Thyroid gland (tissue), 4 donors: Measurements from ENCODE around the gene MAPK1.

Experiments used
- POLR2A ChIP-seq, 2 donors: fragments of 450-650 bp; IDR thresholded peaks; one replicate each; pipeline ENCODE4 v1.6.1; 2017; ENCODE audit warnings: antibody characterized with exemption in 2 of 2, mild to moderate bottlenecking in 2 of 2, moderate library complexity in 1 of 2
- TF ChIP-seq, protein P1 (sequence below), 6 experiments: fragments of 200-600 bp in 3 of 6; fragments of 450-650 bp in 3 of 6; sonication (generic) in 3 of 6; IDR thresholded peaks; one replicate each; pipeline ENCODE4 v1.5.1; 2016 to 2019; ENCODE audit warnings: antibody characterized with exemption in 6 of 6, mild to moderate bottlenecking in 2 of 6, inconsistent platforms in 1 of 6, moderate library complexity in 1 of 6

GRCh38 chr22:21824445-21824912 lies 43.0 kb downstream of the MAPK1 start:
- TF ChIP-seq, protein P1, sequence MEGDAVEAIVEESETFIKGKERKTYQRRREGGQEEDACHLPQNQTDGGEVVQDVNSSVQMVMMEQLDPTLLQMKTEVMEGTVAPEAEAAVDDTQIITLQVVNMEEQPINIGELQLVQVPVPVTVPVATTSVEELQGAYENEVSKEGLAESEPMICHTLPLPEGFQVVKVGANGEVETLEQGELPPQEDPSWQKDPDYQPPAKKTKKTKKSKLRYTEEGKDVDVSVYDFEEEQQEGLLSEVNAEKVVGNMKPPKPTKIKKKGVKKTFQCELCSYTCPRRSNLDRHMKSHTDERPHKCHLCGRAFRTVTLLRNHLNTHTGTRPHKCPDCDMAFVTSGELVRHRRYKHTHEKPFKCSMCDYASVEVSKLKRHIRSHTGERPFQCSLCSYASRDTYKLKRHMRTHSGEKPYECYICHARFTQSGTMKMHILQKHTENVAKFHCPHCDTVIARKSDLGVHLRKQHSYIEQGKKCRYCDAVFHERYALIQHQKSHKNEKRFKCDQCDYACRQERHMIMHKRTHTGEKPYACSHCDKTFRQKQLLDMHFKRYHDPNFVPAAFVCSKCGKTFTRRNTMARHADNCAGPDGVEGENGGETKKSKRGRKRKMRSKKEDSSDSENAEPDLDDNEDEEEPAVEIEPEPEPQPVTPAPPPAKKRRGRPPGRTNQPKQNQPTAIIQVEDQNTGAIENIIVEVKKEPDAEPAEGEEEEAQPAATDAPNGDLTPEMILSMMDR (IDR thresholded peaks at IDR 0.05) = no peak
- no peak for TF ChIP-seq POLR2A (IDR thresholded peaks at IDR 0.05)
